DND-41 (cell line): ENCODE data around the gene MNT.

Source experiments
- ATAC-seq: fragments of 200-7000 bp; cut with Tn5 transposase; 3 replicates; pipeline ENCODE4 v1.9.1; 2021; ENCODE audit warnings: low read depth; ENCODE audit not compliant: insufficient read depth
- DNase-seq: peaks from one replicate; pipeline ENCODE4 v3.0.0-alpha.2; 2020
- H2AFZ ChIP-seq: 2 replicates; pipeline ENCODE4 v1.6.0; 2012; ENCODE audit warnings: low read depth, low read length
- H3K27ac ChIP-seq: 2 replicates; pipeline ENCODE4 v1.5.1; 2012; ENCODE audit warnings: low read length, inconsistent platforms
- H3K27me3 ChIP-seq: fragments of 200-600 bp; sonication (generic); 2 replicates; pipeline ENCODE4 v1.6.0; 2012; ENCODE audit warnings: low read length, mild to moderate bottlenecking, inconsistent platforms; ENCODE audit not compliant: insufficient read depth, poor library complexity
- H3K36me3 ChIP-seq: 2 replicates; pipeline ENCODE4 v1.5.1; 2012; ENCODE audit warnings: low read length, inconsistent platforms; ENCODE audit not compliant: insufficient read depth
- H3K4me1 ChIP-seq: 2 replicates; pipeline ENCODE4 v1.5.1; 2012; ENCODE audit warnings: mild to moderate bottlenecking, low read length; ENCODE audit not compliant: insufficient read depth
- H3K4me2 ChIP-seq: 2 replicates; pipeline ENCODE4 v1.6.0; 2012; ENCODE audit warnings: mild to moderate bottlenecking, moderate library complexity, low read length, inconsistent platforms; ENCODE audit not compliant: insufficient read depth
- H3K4me3 ChIP-seq, 2 experiments: fragments of 200-600 bp in 1 of 2; shearing (Covaris generic) in 1 of 2; 2 replicates each; pipeline ENCODE4 v1.5.1; 2012 to 2016; ENCODE audit warnings: inconsistent platforms in 2 of 2, low read length in 2 of 2, mild to moderate bottlenecking in 2 of 2, low read depth in 1 of 2, moderate library complexity in 1 of 2
- H3K79me2 ChIP-seq: 2 replicates; pipeline ENCODE4 v1.6.0; 2012; ENCODE audit warnings: low read length, inconsistent platforms; ENCODE audit not compliant: insufficient read depth
- H3K9ac ChIP-seq: 2 replicates; pipeline ENCODE4 v1.6.0; 2012; ENCODE audit warnings: low read depth, mild to moderate bottlenecking, inconsistent platforms, low read length, moderate library complexity
- H3K9me3 ChIP-seq: 2 replicates; pipeline ENCODE4 v1.5.1; 2012; ENCODE audit warnings: low read length, moderate library complexity, mild to moderate bottlenecking, inconsistent platforms; ENCODE audit not compliant: insufficient read depth, severe bottlenecking
- H4K20me1 ChIP-seq: 2 replicates; pipeline ENCODE4 v1.6.0; 2012; ENCODE audit warnings: low read length; ENCODE audit not compliant: insufficient read depth
- EZH2 ChIP-seq: IDR thresholded peaks from 3 replicates; pipeline ENCODE4 v1.6.1; 2012; ENCODE audit warnings: borderline replicate concordance, low read depth, mild to moderate bottlenecking, moderate library complexity, low read length, inconsistent platforms; ENCODE audit not compliant: severe bottlenecking
- TF ChIP-seq, protein P1 (sequence below): IDR thresholded peaks from 2 replicates; pipeline ENCODE4 v1.5.1; 2012; ENCODE audit warnings: borderline replicate concordance, low read length, moderate library complexity, mild to moderate bottlenecking; ENCODE audit not compliant: poor library complexity, severe bottlenecking; ENCODE audit errors: extremely low read depth

The MNT gene

DNA sequence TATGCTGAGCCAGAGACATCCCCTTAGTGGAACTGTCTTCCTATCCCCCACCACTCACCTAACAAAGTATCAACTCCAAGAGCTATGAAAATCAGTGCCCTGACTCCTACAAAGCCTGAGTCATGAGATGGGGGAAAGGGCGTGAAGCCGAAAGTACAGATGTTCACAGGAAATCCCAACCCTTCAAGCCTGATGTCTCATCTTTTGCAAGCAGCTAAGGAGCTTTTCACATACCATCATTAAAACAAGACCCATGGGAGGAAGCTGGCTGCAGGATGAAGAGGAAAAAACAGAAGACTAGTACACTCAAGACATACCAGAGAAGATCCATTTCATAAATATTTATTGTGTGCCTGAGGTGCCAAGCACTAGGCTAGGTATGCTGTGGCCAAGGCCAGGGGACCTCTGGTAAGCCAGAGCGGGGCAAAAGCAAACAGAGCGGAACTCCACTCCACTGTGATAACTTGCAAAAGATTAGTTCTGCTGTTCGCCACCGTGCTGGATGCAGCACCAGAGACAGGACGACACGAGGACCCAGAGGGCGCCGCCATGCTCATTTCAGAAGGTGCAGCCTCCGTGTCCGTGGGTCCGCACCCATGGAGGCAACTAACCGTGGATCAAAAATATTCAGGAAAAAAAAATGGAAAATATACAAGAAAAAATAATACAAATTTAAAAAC lies 4.5 kb upstream of the MNT start:
- Histone ChIP-seq H3K4me3 (no peak overlapping the region), H3K27me3 (no peaks in the 10 kb centered on the region), H3K4me1 (peaks cover 17% of the 10 kb centered on the region), H3K9me3 (no peaks in the 10 kb centered on the region), H3K36me3 (peaks cover 4% of the 10 kb centered on the region; the same call in 1 of the 2 replicates), H3K4me2 (no peak overlapping the region), H3K9ac (no peak overlapping the region), H3K79me2 (peaks cover 3% of the 10 kb centered on the region), H4K20me1 (no peaks in the 10 kb centered on the region; the same call in 1 of the 2 replicates), H3K27ac (no peak overlapping the region), H2AFZ (no peak overlapping the region)
- TF ChIP-seq EZH2: no peak
- TF ChIP-seq, protein P1, sequence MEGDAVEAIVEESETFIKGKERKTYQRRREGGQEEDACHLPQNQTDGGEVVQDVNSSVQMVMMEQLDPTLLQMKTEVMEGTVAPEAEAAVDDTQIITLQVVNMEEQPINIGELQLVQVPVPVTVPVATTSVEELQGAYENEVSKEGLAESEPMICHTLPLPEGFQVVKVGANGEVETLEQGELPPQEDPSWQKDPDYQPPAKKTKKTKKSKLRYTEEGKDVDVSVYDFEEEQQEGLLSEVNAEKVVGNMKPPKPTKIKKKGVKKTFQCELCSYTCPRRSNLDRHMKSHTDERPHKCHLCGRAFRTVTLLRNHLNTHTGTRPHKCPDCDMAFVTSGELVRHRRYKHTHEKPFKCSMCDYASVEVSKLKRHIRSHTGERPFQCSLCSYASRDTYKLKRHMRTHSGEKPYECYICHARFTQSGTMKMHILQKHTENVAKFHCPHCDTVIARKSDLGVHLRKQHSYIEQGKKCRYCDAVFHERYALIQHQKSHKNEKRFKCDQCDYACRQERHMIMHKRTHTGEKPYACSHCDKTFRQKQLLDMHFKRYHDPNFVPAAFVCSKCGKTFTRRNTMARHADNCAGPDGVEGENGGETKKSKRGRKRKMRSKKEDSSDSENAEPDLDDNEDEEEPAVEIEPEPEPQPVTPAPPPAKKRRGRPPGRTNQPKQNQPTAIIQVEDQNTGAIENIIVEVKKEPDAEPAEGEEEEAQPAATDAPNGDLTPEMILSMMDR: no peak
- DNase-seq (no peak), ATAC-seq (no peak)

DNA sequence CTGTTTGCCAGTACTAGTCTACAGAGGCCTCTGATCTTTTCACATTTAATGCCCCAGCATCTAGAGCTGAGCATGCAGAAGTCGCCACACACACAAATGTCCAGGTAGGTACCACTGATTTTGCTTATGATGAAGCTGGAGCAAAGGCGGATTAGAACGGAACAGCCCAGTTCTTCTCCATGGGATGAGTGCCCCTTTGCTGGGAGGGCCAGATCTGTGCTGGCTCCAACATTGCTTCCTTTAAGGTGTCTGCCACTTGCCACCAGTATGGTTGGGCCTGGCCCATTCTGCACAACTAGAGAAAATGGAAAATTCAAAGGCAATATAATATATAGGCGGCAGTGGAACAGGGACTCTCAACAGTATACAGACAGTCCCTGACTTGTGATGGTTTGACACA lies 2.2 kb upstream of the MNT start:
- peaks cover 23% of the 10 kb centered on the region for H3K79me2 ChIP-seq
- peaks cover 11% of the 10 kb centered on the region for H4K20me1 ChIP-seq
- H3K9me3 ChIP-seq: no peaks in the 10 kb centered on the region
- H3K36me3 ChIP-seq: peaks cover 4% of the 10 kb centered on the region
- peak overlapping the region; percentile 83 for H3K4me2 ChIP-seq
- no peak overlapping the region for H3K27ac ChIP-seq
- DNase-seq: no peak
- H3K4me3 ChIP-seq: peak overlapping the region in 1 of 2 experiments; percentile 86; a peak in 1 of 4 replicates
- peak overlapping the region; percentile 61; the same call in 1 of the 2 replicates for H3K9ac ChIP-seq
- no peak for ATAC-seq
- no peak overlapping the region for H2AFZ ChIP-seq
- H3K4me1 ChIP-seq: peaks cover 36% of the 10 kb centered on the region
- H3K27me3 ChIP-seq: no peaks in the 10 kb centered on the region
- TF ChIP-seq, protein P1: no peak
- no peak for TF ChIP-seq EZH2

GRCh38 chr17:2402544-2402943 lies 1.7 kb upstream of the MNT start:
- H3K27ac ChIP-seq: peak overlapping the region; percentile 74
- H3K36me3 ChIP-seq: peaks cover 4% of the 10 kb centered on the region
- H3K9me3 ChIP-seq: no peaks in the 10 kb centered on the region
- peak overlapping the region; percentile 19 to 86; a peak in 3 of 4 replicates for H3K4me3 ChIP-seq
- H3K9ac ChIP-seq: peak overlapping the region; percentile 61
- H3K27me3 ChIP-seq: no peaks in the 10 kb centered on the region
- peak overlapping the region; percentile 83 for H3K4me2 ChIP-seq
- TF ChIP-seq, protein P1: no peak
- TF ChIP-seq EZH2: no peak
- H3K79me2 ChIP-seq: peaks cover 28% of the 10 kb centered on the region
- H4K20me1 ChIP-seq: peaks cover 16% of the 10 kb centered on the region
- DNase-seq: no peak
- peak overlapping the region; percentile 69 for H2AFZ ChIP-seq
- no peak for ATAC-seq
- peaks cover 41% of the 10 kb centered on the region for H3K4me1 ChIP-seq
